HepG2 (cell line): ENCODE data around the gene TSPAN32. TPM values are rescaled to one million over a fixed set of nuclear protein-coding genes. Genes with fewer than 3 reads are reported as not detected.

Experiments used
- AGO1 ChIP-seq: fragments of 200-400 bp; formaldehyde crosslinking; IDR thresholded peaks from 2 replicates; pipeline ENCODE4 v1.6.1; 2017; ENCODE audit warnings: mild to moderate bottlenecking, low read depth, low read length, moderate library complexity; ENCODE audit not compliant: poor library complexity, severe bottlenecking
- FIP1L1 ChIP-seq: fragments of 200-400 bp; formaldehyde crosslinking; IDR thresholded peaks from 2 replicates; pipeline ENCODE4 v1.6.1; 2018; ENCODE audit warnings: low read depth, mild to moderate bottlenecking, low read length, moderate library complexity, borderline replicate concordance; ENCODE audit not compliant: insufficient read depth
- GLMP ChIP-seq: sonication (generic); formaldehyde crosslinking; IDR thresholded peaks from 2 replicates; pipeline ENCODE4 v1.9.0; 2021; ENCODE audit warnings: missing genetic modification reagents, mild to moderate bottlenecking, borderline replicate concordance
- GTF3A ChIP-seq: sonication (generic); formaldehyde crosslinking; conservative IDR thresholded peaks from 2 replicates; pipeline ENCODE4 v1.4.0; 2020; ENCODE audit warnings: mild to moderate bottlenecking, missing genetic modification reagents
- MLLT10 ChIP-seq: sonication (generic); formaldehyde crosslinking; IDR thresholded peaks from 2 replicates; pipeline ENCODE4 v1.4.0; 2020; ENCODE audit warnings: missing genetic modification reagents
- NFAT5 ChIP-seq: sonication (generic); formaldehyde crosslinking; IDR thresholded peaks from 2 replicates; pipeline ENCODE4 v1.4.0; 2020; ENCODE audit warnings: missing genetic modification reagents
- NFE2L2 ChIP-seq: fragments of 150-350 bp; IDR thresholded peaks from 2 replicates; pipeline ENCODE4 v1.6.1; 2014; ENCODE audit warnings: low read length
- NFIC ChIP-seq: IDR thresholded peaks from 2 replicates; pipeline ENCODE4 v1.6.1; 2012; ENCODE audit warnings: mild to moderate bottlenecking, low read length, inconsistent platforms
- NR2F6 ChIP-seq, 2 experiments: IDR thresholded peaks; 2 replicates each; pipeline ENCODE4 v1.6.1; 2016; ENCODE audit warnings: antibody characterized with exemption in 1 of 2, mild to moderate bottlenecking in 1 of 2
- PLSCR1 ChIP-seq: sonication (generic); formaldehyde crosslinking; IDR thresholded peaks from 2 replicates; pipeline ENCODE4 v1.5.0; 2020; ENCODE audit warnings: missing genetic modification reagents, mild to moderate bottlenecking, borderline replicate concordance
- TGIF2 ChIP-seq: IDR thresholded peaks from 2 replicates; pipeline ENCODE4 v1.6.1; 2016; ENCODE audit warnings: control low read depth, missing compliant biosample characterization
- ZBTB7A ChIP-seq: sonication (generic); formaldehyde crosslinking; IDR thresholded peaks from 2 replicates; pipeline ENCODE4 v1.8.0; 2022; ENCODE audit warnings: mild to moderate bottlenecking, missing genetic modification reagents
- ZFX ChIP-seq: sonication (generic); formaldehyde crosslinking; IDR thresholded peaks from 2 replicates; pipeline ENCODE4 v1.4.0; 2020; ENCODE audit warnings: mild to moderate bottlenecking, low read depth, missing genetic modification reagents, moderate library complexity
- ZNF317 ChIP-seq: sonication (generic); formaldehyde crosslinking; IDR thresholded peaks from 2 replicates; pipeline ENCODE4 v1.5.0; 2020; ENCODE audit warnings: mild to moderate bottlenecking, missing genetic modification reagents
- ZNF431 ChIP-seq: sonication (generic); formaldehyde crosslinking; IDR thresholded peaks from 2 replicates; pipeline ENCODE4 v1.9.0; 2022; ENCODE audit warnings: missing genetic modification reagents, low read depth, mild to moderate bottlenecking, borderline replicate concordance
- ZNF766 ChIP-seq: sonication (generic); formaldehyde crosslinking; IDR thresholded peaks from 2 replicates; pipeline ENCODE4 v1.5.0; 2020; ENCODE audit warnings: missing genetic modification reagents, borderline replicate concordance
- ZNF776 ChIP-seq: sonication (generic); formaldehyde crosslinking; IDR thresholded peaks from 2 replicates; pipeline ENCODE4 v1.4.0; 2020; ENCODE audit warnings: mild to moderate bottlenecking, missing genetic modification reagents
- ZSCAN22 ChIP-seq: sonication (generic); formaldehyde crosslinking; IDR thresholded peaks from 2 replicates; pipeline ENCODE4 v1.4.0; 2020; ENCODE audit warnings: mild to moderate bottlenecking, missing genetic modification reagents
- ZUFSP ChIP-seq: sonication (generic); formaldehyde crosslinking; IDR thresholded peaks from 2 replicates; pipeline ENCODE4 v1.9.0; 2021; ENCODE audit warnings: missing genetic modification reagents, mild to moderate bottlenecking, borderline replicate concordance
- polyA plus RNA-seq, 8 experiments: library from polyadenylated mRNA; depleted of rRNA in 3 of 8; stranded (reverse) in 7 of 8; unstranded in 1 of 8; fragments of >200 nt; fragmentation: Illumina TruSeq in 4 of 8; extraction: Trizol in 4 of 8; gene quantifications; 2 replicates each; pipeline versions ENCODE4 v1.2.1 to v1.2.3, GENCODE V29; 2011 to 2016; ENCODE audit warnings: low read depth in 4 of 8, missing spikeins in 1 of 8, mixed read lengths in 1 of 8; ENCODE audit not compliant: insufficient read depth in 1 of 8
- total RNA-seq, 5 experiments: library from RNA; depleted of rRNA; stranded (reverse); fragments of >200 nt; fragmentation: Illumina TruSeq; extraction: Trizol; gene quantifications; 2 replicates each; pipeline ENCODE4 v1.2.3, GENCODE V29; 2016; ENCODE audit warnings: low read depth in 1 of 5

TSPAN32 gene
- total and polyA plus RNA-seq, 2 of the 13 experiments (the other 11 are each of a cell fraction or from before 2014, with no cell fraction given) = 0.09 to 0.70 TPM

- TF ChIP-seq NFAT5 (CRISPR knock-in tag) = 0 out of 2 replicates have a peak, but pooled peaks have one; percentile 58
- no peak for TF ChIP-seq GLMP (CRISPR knock-in tag)
- TF ChIP-seq ZBTB7A (CRISPR knock-in tag) = no peak
- 0 out of 2 replicates have a peak, but pooled peaks have one; percentile 34 for TF ChIP-seq ZFX
- no peak; the same call in 1 of the 2 replicates for TF ChIP-seq ZNF766 (CRISPR knock-in tag)
- no peak for TF ChIP-seq AGO1
- no peak for TF ChIP-seq NFE2L2
- TF ChIP-seq GTF3A (CRISPR knock-in tag) = no peak
- TF ChIP-seq NFIC = no peak
- TF ChIP-seq ZUFSP (CRISPR knock-in tag) = no peak
- TF ChIP-seq TGIF2 (CRISPR knock-in tag) = no peak
- no peak for TF ChIP-seq PLSCR1
- no peak for TF ChIP-seq MLLT10 (CRISPR knock-in tag)
- TF ChIP-seq ZNF431 (CRISPR knock-in tag) = no peak
- TF ChIP-seq ZNF776 (CRISPR knock-in tag) = no peak; the same call in 1 of the 2 replicates
- TF ChIP-seq ZNF317 = no peak
- TF ChIP-seq ZSCAN22 (CRISPR knock-in tag) = no peak
- TF ChIP-seq NR2F6 (IDR thresholded peaks at IDR 0.05) = no peak
- peak; percentile 52 for TF ChIP-seq NR2F6 (CRISPR knock-in tag; IDR thresholded peaks at IDR 0.05)
- no peak for TF ChIP-seq FIP1L1
These were observed 32.8 kb upstream of the TSPAN32 start (continued) for GRCh38 chr11:2268729-2269600.
